K562 (cell line): Measurements from ENCODE around the gene MRGPRX3. TPM values are rescaled to one million over a fixed set of nuclear protein-coding genes. Genes with fewer than 3 reads are reported as not detected.
A peak's percentile ranks its signal among the peaks of the same experiment; 100 is the strongest.

Experiments used
- ATAC-seq: fragments of 200-7000 bp; cut with Tn5 transposase; 3 replicates; pipeline ENCODE4 v1.9.1; 2020; ENCODE audit warnings: moderate library complexity
- BruUV-seq: library from RNA; stranded (reverse); fragments of 400-500 nt; replicated peaks from 2 replicates; lab custom pipeline; 2021; lab: Mats Ljungman, UMichigan
- CTCF ChIA-PET: fragments of 300-600 bp; formaldehyde crosslinking; extraction: SDS; loops from one replicate; lab custom pipeline; 2021; ENCODE audit warnings: low intra/inter-chr PET ratio; lab: Yijun Ruan, JAX
- POLR2A ChIA-PET: fragments of 300-600, 350-650 bp; sonication (Branson Sonifier 250); formaldehyde crosslinking; extraction: SDS; loops from one replicate; lab custom pipeline; 2021; ENCODE audit warnings: antibody characterized with exemption, inconsistent platforms; lab: Yijun Ruan, JAX
- DNase-seq, 4 experiments: peaks; one replicate each; pipeline versions ENCODE4 v3.0.0 to v3.0.0-alpha.2; 2011 to 2018; ENCODE audit warnings: low spot score in 3 of 4, mixed read lengths in 3 of 4; ENCODE audit errors: extremely low read depth in 1 of 4
- FAIRE-seq: peaks from 2 replicates; lab custom pipeline; 2011; peaks lifted over from hg19 to GRCh38; lab: Jason Lieb, UNC
- H2AFZ ChIP-seq: 2 replicates; pipeline ENCODE4 v1.6.0; 2011; ENCODE audit warnings: low read depth, low read length, control low read depth, inconsistent platforms
- H3K27ac ChIP-seq: fragments of 200-600 bp; 3 replicates; pipeline ENCODE4 v1.8.0; 2011; ENCODE audit warnings: low read depth, mild to moderate bottlenecking, control low read depth, inconsistent platforms, low read length, moderate library complexity, mixed read lengths; ENCODE audit errors: extremely low read depth
- H3K27me3 ChIP-seq, 2 experiments: fragments of 300-600 bp in 1 of 2; 2 replicates in 1 of 2; 3 replicates in 1 of 2; pipeline versions ENCODE4 v1.6.0 to v1.8.0; 2011; ENCODE audit warnings: inconsistent platforms in 2 of 2, low read length in 2 of 2, mild to moderate bottlenecking in 1 of 2, mixed read lengths in 1 of 2, moderate library complexity in 1 of 2; ENCODE audit not compliant: control insufficient read depth in 2 of 2, insufficient read depth in 2 of 2
- H3K36me3 ChIP-seq: fragments of 300-600 bp; 3 replicates; pipeline ENCODE4 v1.8.0; 2011; ENCODE audit warnings: mild to moderate bottlenecking, low read length, inconsistent platforms; ENCODE audit not compliant: control insufficient read depth, insufficient read depth
- H3K4me1 ChIP-seq, 2 experiments: fragments of 200-600 bp in 1 of 2; replicated peaks in 1 of 2; 2 replicates in 1 of 2; 3 replicates in 1 of 2; pipeline versions ENCODE4 v1.5.1 to v1.8.0; 2011; ENCODE audit warnings: inconsistent platforms in 2 of 2, low read length in 2 of 2, mild to moderate bottlenecking in 1 of 2, mixed read lengths in 1 of 2, moderate library complexity in 1 of 2; ENCODE audit not compliant: control insufficient read depth in 2 of 2, insufficient read depth in 2 of 2
- H3K4me2 ChIP-seq: 2 replicates; pipeline ENCODE4 v1.6.1; 2011; ENCODE audit warnings: low read length, control low read depth, inconsistent platforms, mixed read lengths; ENCODE audit not compliant: insufficient read depth
- H3K4me3 ChIP-seq: fragments of 200-600 bp; sonication (generic), shearing (Covaris generic); 2 replicates; pipeline ENCODE4 v1.5.1; 2016; ENCODE audit warnings: control low read depth, inconsistent platforms
- H3K79me2 ChIP-seq: fragments of 200-600 bp; 3 replicates; pipeline ENCODE4 v1.8.0; 2011; ENCODE audit warnings: low read length, inconsistent platforms; ENCODE audit not compliant: control insufficient read depth, insufficient read depth
- H3K9ac ChIP-seq, 2 experiments: 2 replicates each; pipeline versions ENCODE4 v1.6.0 to v1.6.1; 2011; ENCODE audit warnings: low read depth in 2 of 2, low read length in 2 of 2, control low read depth in 1 of 2, inconsistent platforms in 1 of 2, mild to moderate bottlenecking in 1 of 2, mixed read lengths in 1 of 2; ENCODE audit not compliant: insufficient read depth in 1 of 2
- H3K9me1 ChIP-seq: one replicate; pipeline ENCODE4 v1.6.0; 2011; ENCODE audit warnings: inconsistent platforms, mild to moderate bottlenecking, low read length, moderate library complexity; ENCODE audit not compliant: control insufficient read depth, insufficient read depth
- H3K9me3 ChIP-seq: replicated peaks from 2 replicates; pipeline ENCODE4 v1.5.1; 2011; ENCODE audit warnings: low read depth, low read length, inconsistent platforms; ENCODE audit not compliant: control insufficient read depth, insufficient read depth
- H4K20me1 ChIP-seq: replicated peaks from 2 replicates; pipeline ENCODE4 v1.6.1; 2011; ENCODE audit warnings: low read length, inconsistent platforms, mixed read lengths; ENCODE audit not compliant: control insufficient read depth, insufficient read depth
- ARID1B ChIP-seq: fragments of 450-650 bp; IDR thresholded peaks from 2 replicates; pipeline ENCODE4 v1.6.1; 2016; ENCODE audit warnings: antibody characterized with exemption, mild to moderate bottlenecking, inconsistent platforms
- BCL6 ChIP-seq: fragments of 250-450 bp; sonication (Bioruptor Pico); IDR thresholded peaks from 2 replicates; pipeline ENCODE4 v1.4.0; 2020
- CCNT2 ChIP-seq: IDR thresholded peaks from 2 replicates; pipeline ENCODE4 v1.6.1; 2011; ENCODE audit warnings: borderline replicate concordance, low read depth, mild to moderate bottlenecking, moderate library complexity, mixed read lengths, low read length; ENCODE audit not compliant: insufficient read length; ENCODE audit errors: extremely low read depth
- GABPB1 ChIP-seq: sonication (generic); formaldehyde crosslinking; IDR thresholded peaks from 2 replicates; pipeline ENCODE4 v1.8.0; 2022; ENCODE audit warnings: mild to moderate bottlenecking, missing genetic modification reagents
- KLF16 ChIP-seq: IDR thresholded peaks from 2 replicates; pipeline ENCODE4 v1.6.1; 2016; ENCODE audit warnings: antibody characterized with exemption
- MYC ChIP-seq, 2 experiments: fragments of 250-450 bp in 1 of 2; sonication (Bioruptor Pico) in 1 of 2; IDR thresholded peaks; 2 replicates each; pipeline versions ENCODE4 v1.5.1 to v1.6.1; 2012 to 2021; ENCODE audit warnings: low read depth in 2 of 2, borderline replicate concordance in 1 of 2, improper control_type of control experiment in 1 of 2, low read length in 1 of 2, mild to moderate bottlenecking in 1 of 2, moderate library complexity in 1 of 2
- NFIC ChIP-seq: fragments of 450-650 bp; IDR thresholded peaks from 2 replicates; pipeline ENCODE4 v1.6.1; 2017; ENCODE audit warnings: mild to moderate bottlenecking, inconsistent platforms
- PCBP1 ChIP-seq: fragments of 200-400 bp; formaldehyde crosslinking; IDR thresholded peaks from 2 replicates; pipeline ENCODE4 v1.6.1; 2018; ENCODE audit warnings: mild to moderate bottlenecking, low read depth, low read length; ENCODE audit not compliant: poor library complexity, severe bottlenecking
- POLR2B ChIP-seq: fragments of 450-650 bp; IDR thresholded peaks from 2 replicates; pipeline ENCODE4 v1.6.1; 2018; ENCODE audit warnings: low read depth; ENCODE audit not compliant: partially characterized antibody
- SP1 ChIP-seq: sonication (generic); formaldehyde crosslinking; IDR thresholded peaks from 2 replicates; pipeline ENCODE4 v1.8.1; 2022; ENCODE audit warnings: mild to moderate bottlenecking, missing genetic modification reagents
- SRF ChIP-seq, 2 experiments: fragments of 250-450, 450-650 bp in 1 of 2; sonication (Bioruptor Pico) in 1 of 2; sonication (generic) in 1 of 2; formaldehyde crosslinking; IDR thresholded peaks; 2 replicates each; pipeline versions ENCODE4 v1.5.0 to v1.5.1; 2020 to 2022; ENCODE audit warnings: mild to moderate bottlenecking in 1 of 2, missing genetic modification reagents in 1 of 2
- U2AF2 ChIP-seq: fragments of 200-400 bp; formaldehyde crosslinking; optimal IDR thresholded peaks from 2 replicates; pipeline ENCODE3; 2017; ENCODE audit warnings: low read depth, mild to moderate bottlenecking, low read length
- VEZF1 ChIP-seq: fragments of 200-800 bp; sonication (Bioruptor generic); IDR thresholded peaks from 2 replicates; pipeline ENCODE4 v1.6.1; 2017; ENCODE audit warnings: missing genetic modification characterization, missing compliant biosample characterization
- ZBTB11 ChIP-seq, 3 experiments: fragments of 200-800 bp in 1 of 3; fragments of 250-450 bp in 1 of 3; fragments of 450-650 bp in 1 of 3; sonication (Bioruptor Pico) in 1 of 3; sonication (Bioruptor generic) in 1 of 3; formaldehyde crosslinking in 1 of 3; IDR thresholded peaks; 2 replicates each; pipeline versions ENCODE4 v1.6.1 to v1.8.0; 2016 to 2022; ENCODE audit warnings: mild to moderate bottlenecking in 2 of 3, missing genetic modification characterization in 2 of 3, missing compliant biosample characterization in 1 of 3, moderate library complexity in 1 of 3
- WGBS: fragments of 100-300 bp; shearing (Covaris generic); methylation state at CpG from one replicate; pipeline ENCODE4 v1.1.6; 2016; ENCODE audit warnings: low coverage, mixed read lengths; ENCODE audit not compliant: insufficient coverage; ENCODE audit errors: missing lambda C conversion rate; 5-methylcytosine and 5-hydroxymethylcytosine counted together
- in situ Hi-C: fragments of 300-500 bp; cut with MboI; formaldehyde crosslinking; loops from 4 replicates; pipeline ENCODE4 v1.15.0; 2018; ENCODE audit warnings: inconsistent platforms, mixed read lengths
- intact Hi-C: fragments of 100-400 bp; cut with micrococcal nuclease; formaldehyde crosslinking; loops from 2 replicates; pipeline ENCODE4 v1.14.2; 2022
- polyA plus RNA-seq, 8 experiments: library from polyadenylated mRNA; depleted of rRNA in 4 of 8; stranded (reverse) in 5 of 8; unstranded in 3 of 8; fragments of >200 nt; fragmentation: Nextera tagmentation in 2 of 8; fragmentation: Illumina TruSeq in 1 of 8; extraction: Ambion mirVana in 2 of 8; extraction: Trizol in 1 of 8; gene quantifications; 2 replicates each; pipeline versions ENCODE4 v1.2.1 to v1.2.3, GENCODE V29; 2011 to 2014; ENCODE audit warnings: inconsistent platforms in 1 of 8, missing spikeins in 1 of 8
- total RNA-seq, 7 experiments: library from RNA; depleted of rRNA in 6 of 7; stranded (reverse); fragments of >200 nt in 6 of 7; fragmentation: Illumina TruSeq in 2 of 7; extraction: Trizol in 2 of 7; gene quantifications; 2 replicates each; pipeline versions ENCODE4 v1.2.1 to v1.2.3, GENCODE V29; 2011 to 2021; ENCODE audit warnings: low replicate concordance in 1 of 7

MRGPRX3 gene
- total and polyA plus RNA-seq, 9 of the 15 experiments (the other 6 are each of a cell fraction or from before 2014, with no cell fraction given): not detected

- no peaks in the 10 kb centered on the region for H3K9me3 ChIP-seq
- peak; percentile 91 to 94 (median 92) for DNase-seq
- peaks cover 0 to 5% of the 10 kb centered on the region in 2 experiments; a peak in 3 of 5 replicates for H3K4me1 ChIP-seq
- intact Hi-C loops: loop anchor here (2.0 to 5.0 kb wide), 2 partner anchors 94 to 115 kb away; partner anchors contain the start of gene SERGEF
- POLR2A ChIA-PET: interaction anchor here (0.5 to 1.1 kb wide), 7 partner anchors 9 to 672 kb away, joined by 3 to 5 read pairs (median 3); no protein-coding TSS in a partner anchor
- peaks cover 36% of the 10 kb centered on the region for H3K36me3 ChIP-seq
- no peaks in the 10 kb centered on the region for H4K20me1 ChIP-seq
- peaks cover 36% of the 10 kb centered on the region for H3K79me2 ChIP-seq
- peak within 1 kb of the TSS; percentile 67 for H3K27ac ChIP-seq
- 8% methylated on average over 23 of the region's 48 CpGs for WGBS
- FAIRE-seq: peak; percentile 85
- peak within 1 kb of the TSS; percentile 97 for H2AFZ ChIP-seq
- peak within 1 kb of the TSS; percentile 91 for H3K4me3 ChIP-seq
- ATAC-seq: peak; percentile 99
- H3K4me2 ChIP-seq: peak within 1 kb of the TSS; percentile 88
- H3K9me1 ChIP-seq: no peaks in the 10 kb centered on the region
- CTCF ChIA-PET: interaction anchor here (1.2 kb wide), 1 partner anchor 114 kb away, joined by 5 read pairs; no protein-coding TSS in a partner anchor
- peak within 1 kb of the TSS; percentile 77 to 95 for H3K9ac ChIP-seq
- BruUV-seq: no TSS peak
- peaks cover 0 to 2% of the 10 kb centered on the region in 2 experiments; a peak in 1 of 5 replicates for H3K27me3 ChIP-seq
- in situ Hi-C loops: no loop called here
- peak; percentile 66 for TF ChIP-seq CCNT2
- peak in 2 of 3 experiments; percentile 53 to 71; a peak in 4 of 6 replicates for TF ChIP-seq ZBTB11 (CRISPR knock-in tag; IDR thresholded peaks at IDR 0.05)
- peak; percentile 38; the same call in 1 of the 2 replicates for TF ChIP-seq VEZF1 (CRISPR knock-in tag)
- peak; percentile 94 for TF ChIP-seq NFIC
- no peak for TF ChIP-seq U2AF2
- peak; percentile 90 for TF ChIP-seq GABPB1 (CRISPR knock-in tag)
- 0 out of 2 replicates have a peak, but pooled peaks have one; percentile 13 for TF ChIP-seq KLF16
- no peak for TF ChIP-seq BCL6
- 0 out of 2 replicates have a peak, but pooled peaks have one; percentile 20 for TF ChIP-seq ARID1B
- TF ChIP-seq MYC (IDR thresholded peaks at IDR 0.05; ENCODE audit: low read depth, low read length): peak; percentile 79
- TF ChIP-seq MYC (CRISPR knock-in tag; IDR thresholded peaks at IDR 0.05; ENCODE audit: borderline replicate concordance, low read depth): peak; percentile 86
- peak; percentile 44 for TF ChIP-seq PCBP1
- TF ChIP-seq POLR2B: peak; percentile 84
- no peak for TF ChIP-seq SP1 (CRISPR knock-in tag)
- 0 out of 4 replicates have a peak, but pooled peaks of 1 of the 2 experiments have one; percentile 14 for TF ChIP-seq SRF (CRISPR knock-in tag; IDR thresholded peaks at IDR 0.05)
Measured at GRCh38 chr11:18105802-18106574, 26.4 kb upstream of the MRGPRX3 start, which contains the start of gene SAAL1. Gene SAAL1, minus strand, starts transcription at chr11:18106082. Its CDS starts 41 bp downstream, at chr11:18106041.
